ENCODE results near the gene ZNF584.
A peak's percentile ranks its signal among the peaks of the same experiment; 100 is the strongest.

Gene ZNF584

DNA sequence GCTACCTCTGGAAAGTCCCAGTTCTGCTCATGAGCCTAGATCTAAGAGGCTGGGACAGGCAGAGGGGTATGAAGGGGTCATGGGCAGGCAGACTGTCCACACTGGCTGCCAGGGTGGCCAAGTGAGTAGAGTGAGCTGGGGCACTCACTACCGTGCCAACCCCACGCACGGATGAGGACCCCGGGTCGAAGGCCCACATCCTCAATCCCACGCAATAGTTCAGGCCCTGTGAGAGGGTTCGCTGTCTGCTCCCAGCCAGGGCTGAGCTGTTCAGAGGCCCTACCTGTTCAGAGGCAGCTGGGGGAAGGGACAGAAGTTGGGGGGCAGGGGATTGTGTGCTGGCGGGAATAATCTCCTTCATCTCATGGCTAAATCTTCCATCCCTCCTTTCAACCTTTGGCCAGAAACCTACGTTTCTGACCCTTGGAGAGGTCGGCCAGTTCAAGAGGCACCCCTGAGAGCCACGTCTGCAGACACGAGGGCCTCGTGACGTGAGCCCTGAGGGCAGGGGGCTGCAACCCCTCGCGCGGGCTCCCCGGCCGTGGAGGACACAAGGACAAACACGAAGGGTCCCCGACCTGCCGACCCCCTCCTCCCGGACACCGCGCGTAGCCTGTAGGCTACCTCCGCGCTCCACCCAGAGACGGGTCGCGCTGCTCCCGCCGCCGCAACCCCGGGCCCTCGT lies 22.4 kb upstream of the ZNF584 start:
- in situ Hi-C loops (cut with HindIII; ENCODE audit: low pct_ligation_motif_present, low sequenced_read_pairs): no loop called here
- peak overlapping the region; percentile 90 for H3K4me3 ChIP-seq (ENCODE audit: low read depth, low read length)
- H3K27ac ChIP-seq: peak overlapping the region; percentile 91
- no peak for DNase-seq
- H3K36me3 ChIP-seq (replicated peaks): peaks cover 19% of the 10 kb centered on the region
- H3K27me3 ChIP-seq (replicated peaks): no peaks in the 10 kb centered on the region
- TF ChIP-seq, protein P1, sequence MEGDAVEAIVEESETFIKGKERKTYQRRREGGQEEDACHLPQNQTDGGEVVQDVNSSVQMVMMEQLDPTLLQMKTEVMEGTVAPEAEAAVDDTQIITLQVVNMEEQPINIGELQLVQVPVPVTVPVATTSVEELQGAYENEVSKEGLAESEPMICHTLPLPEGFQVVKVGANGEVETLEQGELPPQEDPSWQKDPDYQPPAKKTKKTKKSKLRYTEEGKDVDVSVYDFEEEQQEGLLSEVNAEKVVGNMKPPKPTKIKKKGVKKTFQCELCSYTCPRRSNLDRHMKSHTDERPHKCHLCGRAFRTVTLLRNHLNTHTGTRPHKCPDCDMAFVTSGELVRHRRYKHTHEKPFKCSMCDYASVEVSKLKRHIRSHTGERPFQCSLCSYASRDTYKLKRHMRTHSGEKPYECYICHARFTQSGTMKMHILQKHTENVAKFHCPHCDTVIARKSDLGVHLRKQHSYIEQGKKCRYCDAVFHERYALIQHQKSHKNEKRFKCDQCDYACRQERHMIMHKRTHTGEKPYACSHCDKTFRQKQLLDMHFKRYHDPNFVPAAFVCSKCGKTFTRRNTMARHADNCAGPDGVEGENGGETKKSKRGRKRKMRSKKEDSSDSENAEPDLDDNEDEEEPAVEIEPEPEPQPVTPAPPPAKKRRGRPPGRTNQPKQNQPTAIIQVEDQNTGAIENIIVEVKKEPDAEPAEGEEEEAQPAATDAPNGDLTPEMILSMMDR (IDR thresholded peaks at IDR 0.05; ENCODE audit: low read depth, low read length, missing control alignments): no peak

DNA sequence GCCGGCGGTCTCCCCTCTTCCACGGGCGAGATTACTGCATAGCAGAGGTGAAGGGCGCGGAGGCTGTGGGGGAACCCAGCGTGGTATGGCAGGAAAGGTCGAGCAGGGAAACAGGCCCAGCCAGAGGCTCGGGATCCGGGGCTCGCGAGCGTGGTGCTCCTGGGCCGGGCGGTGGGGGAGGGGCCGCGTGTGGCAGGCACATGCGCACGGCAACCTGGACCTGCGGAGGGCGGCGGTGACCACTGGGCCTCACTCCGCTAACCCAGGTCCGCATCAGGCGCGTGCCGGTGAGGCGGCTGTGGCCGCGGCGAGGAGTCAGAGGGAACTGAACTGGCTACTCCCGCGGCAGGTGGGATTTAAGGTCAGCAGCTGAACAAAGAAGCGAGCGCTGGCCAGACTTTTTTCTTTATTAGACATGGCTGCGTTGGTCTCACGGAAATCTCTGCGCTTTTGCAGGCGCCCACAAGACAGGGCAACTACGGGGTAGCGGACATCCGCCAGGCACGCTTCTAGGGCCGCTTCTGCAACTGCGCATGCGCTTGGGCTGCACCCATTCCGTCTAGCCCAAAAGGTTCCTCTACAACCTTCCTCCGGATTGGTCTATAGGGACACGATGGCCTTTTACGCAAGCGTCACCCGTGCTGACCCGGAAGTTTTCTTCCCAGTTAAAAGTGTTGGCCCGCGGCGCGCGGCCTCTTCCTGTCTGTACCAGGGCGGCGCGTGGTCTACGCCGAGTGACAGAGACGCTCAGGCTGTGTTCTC lies 21.7 kb upstream of the ZNF584 start, which contains the start of gene RPS5:
Gene RPS5, plus strand, starts transcription at position 694 of the 762 bp plus-strand sequence. CDS start 869 bp downstream, outside the sequence.
- peak; percentile 97 for DNase-seq
- Histone ChIP-seq H3K27ac (peak within 1 kb of the TSS; percentile 91), H3K36me3 (replicated peaks) (peaks cover 23% of the 10 kb centered on the region), H3K27me3 (replicated peaks) (no peaks in the 10 kb centered on the region), H3K4me3 (ENCODE audit: low read depth, low read length) (peak within 1 kb of the TSS; percentile 90)
- TF ChIP-seq, protein P1 (IDR thresholded peaks at IDR 0.05; ENCODE audit: low read depth, low read length, missing control alignments): no peak
- in situ Hi-C loops (cut with HindIII; ENCODE audit: low pct_ligation_motif_present, low sequenced_read_pairs): no loop called here

DNA sequence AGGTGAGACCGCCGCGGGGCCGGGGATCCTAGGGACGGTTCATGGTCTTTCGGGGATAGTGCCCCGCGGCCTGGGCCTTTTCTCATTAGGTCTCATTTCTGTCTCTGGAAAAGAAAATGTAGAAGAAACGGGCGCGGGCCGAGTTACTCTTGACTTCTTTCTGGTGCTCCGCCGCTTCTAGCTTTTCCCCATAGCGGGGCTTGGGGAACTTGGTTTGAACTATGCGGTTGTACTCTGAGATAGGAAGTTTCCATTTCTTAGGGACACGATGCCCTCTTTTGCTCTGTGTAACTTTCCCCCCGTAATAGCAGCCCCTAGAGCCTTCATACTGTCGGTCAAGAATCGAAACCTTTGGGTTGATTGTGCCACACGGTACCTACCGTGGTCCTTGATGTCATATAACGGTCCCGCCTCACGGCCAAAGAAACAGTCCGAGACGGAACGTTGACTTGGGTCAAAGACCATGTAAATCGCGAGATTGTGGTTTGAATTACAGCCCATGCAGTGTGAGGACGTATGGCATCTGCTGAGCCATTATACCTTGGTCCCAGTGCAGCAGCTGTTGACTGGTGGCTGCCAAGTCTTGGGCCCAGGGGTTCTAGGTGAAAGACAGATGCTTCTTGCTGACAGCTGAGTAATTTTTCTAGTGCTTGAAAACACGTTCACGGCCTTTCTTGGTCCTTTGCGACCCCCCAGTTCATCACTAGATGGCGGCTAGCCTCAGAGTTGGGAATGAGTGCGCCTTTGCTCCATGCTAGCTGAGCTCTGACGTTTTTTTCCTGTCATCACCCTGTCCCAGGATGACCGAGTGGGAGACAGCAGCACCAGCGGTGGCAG lies 20.9 kb upstream of the ZNF584 start:
- in situ Hi-C loops (cut with HindIII; ENCODE audit: low pct_ligation_motif_present, low sequenced_read_pairs): no loop called here

DNA sequence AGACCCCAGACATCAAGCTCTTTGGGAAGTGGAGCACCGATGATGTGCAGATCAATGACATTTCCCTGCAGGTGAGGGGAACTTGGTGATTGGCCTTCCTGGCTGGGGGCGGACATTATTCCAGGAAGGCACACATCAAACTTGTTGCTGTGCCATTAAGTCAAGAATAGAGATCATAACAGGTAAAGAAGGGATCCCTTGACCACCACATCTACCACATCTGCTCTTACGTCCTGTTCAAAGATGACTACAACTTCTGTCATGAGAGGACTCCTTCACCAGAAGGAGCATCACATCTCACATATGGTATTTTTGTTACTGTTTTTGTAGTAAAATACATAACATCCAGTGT lies 20.3 kb upstream of the ZNF584 start:
- no peak for DNase-seq
- H3K36me3 ChIP-seq (replicated peaks): peaks cover 36% of the 10 kb centered on the region
- TF ChIP-seq, protein P1 (IDR thresholded peaks at IDR 0.05; ENCODE audit: low read depth, low read length, missing control alignments): no peak
- no peak overlapping the region for H3K27ac ChIP-seq
- in situ Hi-C loops (cut with HindIII; ENCODE audit: low pct_ligation_motif_present, low sequenced_read_pairs): no loop called here
- H3K27me3 ChIP-seq (replicated peaks): no peaks in the 10 kb centered on the region
- H3K4me3 ChIP-seq (ENCODE audit: low read depth, low read length): peak overlapping the region; percentile 90

More for the DNA sequence above, 20.9 kb upstream of the ZNF584 start:
- no peaks in the 10 kb centered on the region for H3K27me3 ChIP-seq (replicated peaks)
- peak overlapping the region; percentile 90 for H3K4me3 ChIP-seq (ENCODE audit: low read depth, low read length)
- TF ChIP-seq, protein P1 (IDR thresholded peaks at IDR 0.05; ENCODE audit: low read depth, low read length, missing control alignments): peak; percentile 3
- no peak for DNase-seq
- peaks cover 30% of the 10 kb centered on the region for H3K36me3 ChIP-seq (replicated peaks)
- peak overlapping the region; percentile 91 for H3K27ac ChIP-seq

DNA sequence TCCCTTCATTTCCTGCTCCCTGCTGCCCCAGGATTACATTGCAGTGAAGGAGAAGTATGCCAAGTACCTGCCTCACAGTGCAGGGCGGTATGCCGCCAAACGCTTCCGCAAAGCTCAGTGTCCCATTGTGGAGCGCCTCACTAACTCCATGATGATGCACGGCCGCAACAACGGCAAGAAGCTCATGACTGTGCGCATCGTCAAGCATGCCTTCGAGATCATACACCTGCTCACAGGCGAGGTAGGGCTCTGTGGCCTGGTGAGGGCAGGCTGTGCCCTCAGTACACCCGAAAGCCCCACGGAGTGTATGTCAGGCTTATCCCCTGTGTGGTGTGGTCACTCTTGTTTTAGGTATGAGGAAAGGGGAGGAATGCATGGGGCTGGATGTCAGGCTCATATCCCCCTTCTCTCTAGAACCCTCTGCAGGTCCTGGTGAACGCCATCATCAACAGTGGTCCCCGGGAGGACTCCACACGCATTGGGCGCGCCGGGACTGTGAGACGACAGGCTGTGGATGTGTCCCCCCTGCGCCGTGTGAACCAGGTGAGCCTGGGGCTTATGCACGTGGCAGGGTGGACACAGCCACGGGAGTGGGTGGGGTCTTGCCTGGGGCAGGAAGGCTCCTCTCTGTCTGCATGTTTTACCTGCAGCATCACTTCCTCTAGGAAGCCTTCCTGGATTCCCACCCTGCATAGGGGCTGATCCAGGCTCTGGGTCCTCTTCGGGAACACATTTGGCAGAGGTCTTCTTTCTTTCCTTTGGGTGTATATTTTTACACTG lies 15.3 kb upstream of the ZNF584 start:
- Histone ChIP-seq H3K27ac (no peak overlapping the region), H3K27me3 (replicated peaks) (no peaks in the 10 kb centered on the region), H3K36me3 (replicated peaks) (peaks cover 55% of the 10 kb centered on the region), H3K4me3 (ENCODE audit: low read depth, low read length) (no peak overlapping the region)
- DNase-seq: no peak
- in situ Hi-C loops (cut with HindIII; ENCODE audit: low pct_ligation_motif_present, low sequenced_read_pairs): no loop called here
- TF ChIP-seq, protein P1 (IDR thresholded peaks at IDR 0.05; ENCODE audit: low read depth, low read length, missing control alignments): no peak

Data from brain microvascular endothelial cell (primary cell).